Dedifferentiated amniotic fluid mesenchymal stem cell (primary cell): Measurements from ENCODE around the gene ZFP69B.
"Not testable (repeated sequence)": the region's sequence is repeated elsewhere in the genome, so short reads cannot be mapped to it uniquely, and the experiment has no call there.

Experiments used
- DNase-seq: peaks from one replicate; pipeline ENCODE4 v3.0.0-alpha.2; 2016; ENCODE audit errors: extremely low spot score

Gene ZFP69B

GRCh38 chr1:40435876-40436275, 14.4 kb upstream of the ZFP69B start:
- no peak for DNase-seq

GRCh38 chr1:40438391-40439015, 11.8 kb upstream of the ZFP69B start:
- no peak for DNase-seq

GRCh38 chr1:40439247-40439646, 11.0 kb upstream of the ZFP69B start:
- no peak for DNase-seq

GRCh38 chr1:40450495-40451237, 390 bp downstream of the ZFP69B start:
- peak; percentile 16 for DNase-seq

- DNase-seq = no peak
Measured at GRCh38 chr1:40451238-40451585, 936 bp downstream of the ZFP69B start.

GRCh38 chr1:40454873-40455272, 4.6 kb downstream of the ZFP69B start:
- DNase-seq = no peak

- no peak for DNase-seq
Measured at GRCh38 chr1:40462956-40463590, 12.8 kb downstream of the ZFP69B start.

GRCh38 chr1:40469327-40469726, 19.1 kb downstream of the ZFP69B start:
- DNase-seq = no peak

- no peak for DNase-seq
Measured at GRCh38 chr1:40475268-40475667, 25.0 kb downstream of the ZFP69B start.

GRCh38 chr1:40476924-40477677, 26.8 kb downstream of the ZFP69B start, which contains the start of gene ZFP69:
Gene ZFP69, plus strand, starts transcription at chr1:40477290. Its CDS starts 2,072 bp downstream, at chr1:40479362.
- DNase-seq = peak; percentile 51

GRCh38 chr1:40477678-40478053, 27.4 kb downstream of the ZFP69B start:
- DNase-seq = no peak

- DNase-seq = no peak
Measured at GRCh38 chr1:40478276-40478675, 28.0 kb downstream of the ZFP69B start.

GRCh38 chr1:40479156-40479555, 28.9 kb downstream of the ZFP69B start:
- no peak for DNase-seq

- DNase-seq = no peak
Measured at GRCh38 chr1:40495315-40495903, 45.1 kb downstream of the ZFP69B start.

GRCh38 chr1:40502651-40503050, 52.4 kb downstream of the ZFP69B start:
- DNase-seq = not testable (repeated sequence)

GRCh38 chr1:40507973-40508372, 57.7 kb downstream of the ZFP69B start:
- no peak for DNase-seq

- peak; percentile 73 for DNase-seq
Measured at GRCh38 chr1:40508375-40509341, 58.4 kb downstream of the ZFP69B start, which contains the start of gene EXO5. Gene EXO5, plus strand, starts transcription at chr1:40508767. Its CDS starts 5,778 bp downstream, at chr1:40514545.
